Measurements from ENCODE around the gene ABHD5. TPM values are rescaled to one million over a fixed set of nuclear protein-coding genes. Genes with fewer than 3 reads are reported as not detected.

Gene ABHD5
- total RNA-seq, 4 donors from 2014 or later: 2.8 to 21.3 (median 12.2) TPM

DNA sequence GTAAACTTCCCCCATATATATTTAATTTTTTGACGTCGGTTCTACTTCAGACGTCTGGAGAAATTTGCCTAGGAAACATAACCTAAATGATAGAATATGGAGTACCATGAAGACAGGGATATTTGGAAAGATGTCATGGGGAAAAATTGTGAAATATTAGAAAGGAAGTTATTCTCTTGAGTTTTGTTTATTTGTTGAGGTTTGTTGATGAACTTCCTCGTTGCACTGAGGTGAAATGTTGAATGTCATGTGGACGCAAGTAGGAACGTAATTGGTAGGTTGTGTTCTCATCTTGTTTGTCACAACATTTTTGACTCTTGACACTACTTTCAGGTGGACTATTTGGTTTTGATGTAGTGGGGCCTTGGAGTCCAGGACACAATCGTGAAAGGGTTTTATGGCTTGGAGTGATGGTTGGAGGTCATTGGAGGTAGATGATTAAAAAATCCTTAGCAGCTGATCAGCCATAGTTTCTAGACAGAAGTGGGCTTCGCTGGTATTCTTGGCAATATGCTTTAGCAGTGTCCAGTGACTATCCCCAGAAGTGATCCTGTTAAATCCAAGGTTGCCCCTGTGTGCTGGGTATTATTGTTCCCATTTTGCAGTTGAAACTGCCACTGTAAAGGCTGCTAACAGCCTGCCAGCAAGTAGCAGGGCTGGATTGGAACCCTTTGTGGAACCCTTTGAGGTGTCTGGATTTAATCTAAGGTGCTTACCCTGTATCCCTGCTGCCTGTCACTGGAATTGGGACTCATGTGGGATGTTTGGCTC lies 1.5 kb downstream of the ABHD5 start:
- H3K27me3 ChIP-seq: no peaks in the 10 kb centered on the region
- intact Hi-C loops (cut with DNase I; ENCODE audit: low total_unique reads): no loop called here
- H3K4me3 ChIP-seq: peak overlapping the region in 1 of 2 donors; percentile 82
- H3K27ac ChIP-seq: no peak overlapping the region
- H3K36me3 ChIP-seq: no peaks in the 10 kb centered on the region
- DNase-seq: no peak
- no peak for TF ChIP-seq POLR2A (IDR thresholded peaks at IDR 0.05)
- TF ChIP-seq, protein P1, sequence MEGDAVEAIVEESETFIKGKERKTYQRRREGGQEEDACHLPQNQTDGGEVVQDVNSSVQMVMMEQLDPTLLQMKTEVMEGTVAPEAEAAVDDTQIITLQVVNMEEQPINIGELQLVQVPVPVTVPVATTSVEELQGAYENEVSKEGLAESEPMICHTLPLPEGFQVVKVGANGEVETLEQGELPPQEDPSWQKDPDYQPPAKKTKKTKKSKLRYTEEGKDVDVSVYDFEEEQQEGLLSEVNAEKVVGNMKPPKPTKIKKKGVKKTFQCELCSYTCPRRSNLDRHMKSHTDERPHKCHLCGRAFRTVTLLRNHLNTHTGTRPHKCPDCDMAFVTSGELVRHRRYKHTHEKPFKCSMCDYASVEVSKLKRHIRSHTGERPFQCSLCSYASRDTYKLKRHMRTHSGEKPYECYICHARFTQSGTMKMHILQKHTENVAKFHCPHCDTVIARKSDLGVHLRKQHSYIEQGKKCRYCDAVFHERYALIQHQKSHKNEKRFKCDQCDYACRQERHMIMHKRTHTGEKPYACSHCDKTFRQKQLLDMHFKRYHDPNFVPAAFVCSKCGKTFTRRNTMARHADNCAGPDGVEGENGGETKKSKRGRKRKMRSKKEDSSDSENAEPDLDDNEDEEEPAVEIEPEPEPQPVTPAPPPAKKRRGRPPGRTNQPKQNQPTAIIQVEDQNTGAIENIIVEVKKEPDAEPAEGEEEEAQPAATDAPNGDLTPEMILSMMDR (IDR thresholded peaks at IDR 0.05): no peak
- peaks cover 0 to 5% of the 10 kb centered on the region in 2 donors for H3K4me1 ChIP-seq
- H3K9me3 ChIP-seq: no peaks in the 10 kb centered on the region

GRCh38 chr3:43692971-43693370 lies 2.2 kb downstream of the ABHD5 start:
- TF ChIP-seq, protein P1 (IDR thresholded peaks at IDR 0.05): no peak
- TF ChIP-seq POLR2A (IDR thresholded peaks at IDR 0.05): no peak
- DNase-seq: no peak
- Histone ChIP-seq H3K4me3 (no peak overlapping the region), H3K4me1 (peaks cover 0 to 5% of the 10 kb centered on the region in 2 donors), H3K9me3 (no peaks in the 10 kb centered on the region), H3K27ac (no peak overlapping the region), H3K36me3 (no peaks in the 10 kb centered on the region), H3K27me3 (no peaks in the 10 kb centered on the region)
- intact Hi-C loops (cut with DNase I; ENCODE audit: low total_unique reads): no loop called here

DNA sequence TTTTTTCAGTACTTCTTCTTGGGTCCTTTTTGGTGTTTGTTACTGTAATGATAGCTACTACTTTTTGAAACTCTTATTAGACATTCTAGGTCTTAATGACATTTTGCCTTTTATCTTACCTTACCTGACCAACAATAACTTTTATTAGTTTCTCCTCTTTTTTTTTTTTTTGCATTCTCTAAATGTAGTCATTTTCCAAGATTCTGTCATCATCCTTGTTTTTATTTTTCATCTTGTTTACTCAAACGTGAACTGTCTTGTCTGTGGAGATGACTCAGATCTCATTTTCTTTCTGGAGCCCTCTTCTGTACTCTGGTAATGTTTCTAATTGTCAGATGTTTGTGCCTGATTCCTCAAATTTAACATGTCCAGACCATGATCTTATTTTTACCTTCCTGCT lies 2.9 kb downstream of the ABHD5 start:
- Histone ChIP-seq H3K4me1 (peaks cover 0 to 5% of the 10 kb centered on the region in 2 donors), H3K27me3 (no peaks in the 10 kb centered on the region), H3K4me3 (no peak overlapping the region), H3K9me3 (no peaks in the 10 kb centered on the region), H3K27ac (no peak overlapping the region), H3K36me3 (no peaks in the 10 kb centered on the region)
- intact Hi-C loops (cut with DNase I; ENCODE audit: low total_unique reads): no loop called here
- no peak for DNase-seq
- no peak for TF ChIP-seq POLR2A (IDR thresholded peaks at IDR 0.05)
- TF ChIP-seq, protein P1 (IDR thresholded peaks at IDR 0.05): no peak

- no peaks in the 10 kb centered on the region for H3K27me3 ChIP-seq
- no peak for DNase-seq
- intact Hi-C loops (cut with DNase I; ENCODE audit: low total_unique reads): no loop called here
- H3K9me3 ChIP-seq: no peaks in the 10 kb centered on the region
- no peak overlapping the region for H3K4me3 ChIP-seq
- H3K27ac ChIP-seq: no peak overlapping the region
- no peaks in the 10 kb centered on the region for H3K36me3 ChIP-seq
- H3K4me1 ChIP-seq: peaks cover 0 to 5% of the 10 kb centered on the region in 2 donors
- TF ChIP-seq POLR2A (IDR thresholded peaks at IDR 0.05): no peak
- TF ChIP-seq, protein P1 (IDR thresholded peaks at IDR 0.05): no peak
Measured at GRCh38 chr3:43695443-43695842, 4.7 kb downstream of the ABHD5 start.

DNA sequence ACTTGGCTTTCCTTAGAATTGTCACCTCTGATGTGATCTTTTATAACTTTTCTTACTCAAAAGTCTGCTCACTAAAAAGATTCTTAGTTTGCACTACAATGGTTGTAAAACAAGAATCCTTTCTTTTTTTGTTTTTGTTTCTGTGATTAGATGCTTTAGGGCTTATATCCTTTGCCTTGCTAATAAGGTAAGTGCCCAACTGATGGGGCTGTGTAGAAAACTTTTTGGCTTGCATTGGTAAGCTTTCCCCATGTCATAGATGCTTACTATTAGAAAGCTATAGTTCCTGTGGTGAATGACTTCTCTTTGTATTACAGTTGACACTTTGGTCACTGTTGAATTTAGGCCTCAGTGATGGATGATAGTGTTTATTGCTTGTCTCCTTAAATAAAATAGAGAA lies 5.1 kb downstream of the ABHD5 start:
- no peaks in the 10 kb centered on the region for H3K27me3 ChIP-seq
- TF ChIP-seq, protein P1 (IDR thresholded peaks at IDR 0.05): no peak
- peaks cover 0 to 5% of the 10 kb centered on the region in 2 donors for H3K4me1 ChIP-seq
- no peaks in the 10 kb centered on the region for H3K9me3 ChIP-seq
- no peak overlapping the region for H3K27ac ChIP-seq
- H3K36me3 ChIP-seq: no peaks in the 10 kb centered on the region
- no peak for DNase-seq
- intact Hi-C loops (cut with DNase I; ENCODE audit: low total_unique reads): no loop called here
- no peak overlapping the region for H3K4me3 ChIP-seq

Data from uterus (tissue), 4 donors.